ENCODE results near the gene PBX1. TPM values are rescaled to one million over a fixed set of nuclear protein-coding genes. Genes with fewer than 3 reads are reported as not detected.

Gene PBX1
- polyA plus RNA-seq, 4 donors = 149 to 186 (median 166) TPM

DNA sequence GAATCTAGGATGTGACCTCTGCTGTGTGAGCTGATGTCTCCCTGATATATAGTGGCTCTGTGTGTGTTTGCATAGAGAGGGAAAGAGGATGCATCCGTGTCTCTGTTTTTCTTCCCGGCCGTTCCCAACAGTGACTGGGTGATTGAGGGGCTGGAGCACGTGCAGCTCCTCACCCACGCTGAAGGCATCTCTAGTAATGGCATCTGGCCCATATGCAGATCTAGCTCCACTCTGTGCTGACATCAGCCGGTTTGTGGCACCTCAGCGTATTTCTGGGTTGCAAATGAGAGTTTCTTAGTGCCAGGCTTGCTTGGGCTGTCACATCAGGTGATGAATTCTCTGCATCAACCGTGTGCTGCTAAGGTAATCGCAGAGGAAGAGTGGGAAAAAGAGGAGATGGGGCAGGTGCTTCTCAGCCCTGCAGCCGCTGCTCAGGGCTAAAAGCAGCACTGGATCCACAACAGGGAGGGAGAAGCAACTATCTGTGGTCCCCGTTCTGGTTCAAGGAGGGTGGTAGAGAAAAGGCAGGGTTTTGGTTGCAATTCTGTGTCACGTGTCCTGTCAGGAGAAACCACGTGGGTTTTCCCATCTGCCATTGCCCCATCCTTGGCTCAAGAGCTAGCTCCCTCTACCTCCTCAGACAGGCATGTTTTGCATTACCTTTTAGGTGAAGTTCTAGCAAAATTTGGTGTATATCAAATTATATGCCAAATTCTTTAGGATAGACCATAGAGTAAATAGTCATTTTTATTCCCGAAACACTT, 282.9 kb downstream of the PBX1 start:
- no peak for DNase-seq (ENCODE audit: low read depth in 4 of 4, low spot score in 3 of 4)

DNA sequence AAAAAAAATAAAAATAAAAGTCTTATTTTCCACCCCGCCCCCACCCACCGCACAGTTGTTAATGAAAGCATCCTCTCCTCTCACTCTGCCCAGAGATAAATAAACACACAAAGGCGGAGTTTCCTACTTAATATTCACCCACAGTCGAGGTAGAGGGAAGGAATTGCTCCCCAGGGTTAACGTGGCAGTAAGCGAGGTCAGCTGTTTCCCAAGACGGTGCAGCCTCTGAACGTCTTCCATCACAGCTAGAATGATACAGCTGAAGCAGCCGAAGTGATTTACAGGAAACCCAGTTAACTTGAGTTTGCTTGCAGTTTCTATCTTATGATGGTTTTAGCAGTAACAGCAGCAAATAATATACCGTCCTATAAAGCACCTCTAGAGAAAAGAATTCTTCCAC, 283.9 kb downstream of the PBX1 start:
- DNase-seq (ENCODE audit: low read depth in 4 of 4, low spot score in 3 of 4) = no peak

DNA sequence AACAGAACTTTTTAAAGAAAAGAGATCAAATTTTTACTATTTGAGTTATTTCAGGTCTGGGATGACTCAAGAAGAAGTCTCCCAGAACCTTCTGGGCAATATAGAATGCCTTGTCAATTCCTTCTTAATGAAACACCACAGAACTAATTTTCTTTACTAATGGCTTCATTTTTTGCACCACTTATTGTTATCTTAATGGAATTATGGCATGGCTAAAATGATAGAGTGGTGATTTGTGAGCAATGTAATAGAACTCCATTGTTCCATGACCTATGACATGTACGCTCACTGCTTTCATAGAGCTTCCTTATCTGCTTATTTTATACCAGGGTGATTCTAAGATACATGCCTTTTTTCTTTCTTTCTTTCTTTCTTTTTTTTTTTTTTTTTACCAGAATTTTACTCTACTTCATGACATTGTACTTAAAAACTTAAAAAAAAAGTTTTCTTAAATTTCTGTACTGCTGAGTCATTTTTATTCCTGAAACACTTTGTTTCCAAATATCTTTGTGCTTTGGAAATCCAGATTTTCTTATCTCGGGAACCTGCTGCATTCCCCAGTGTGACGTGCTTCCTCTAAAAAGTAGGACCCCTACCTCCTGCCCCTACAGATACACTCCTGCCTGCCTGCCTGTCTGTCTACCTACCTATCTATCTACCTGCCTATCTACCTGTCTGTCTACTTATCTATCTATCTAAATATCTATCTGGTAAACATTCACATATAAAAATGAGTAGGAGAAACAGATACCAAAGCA, 284.9 kb downstream of the PBX1 start:
- no peak for DNase-seq (ENCODE audit: low read depth in 4 of 4, low spot score in 3 of 4)

DNA sequence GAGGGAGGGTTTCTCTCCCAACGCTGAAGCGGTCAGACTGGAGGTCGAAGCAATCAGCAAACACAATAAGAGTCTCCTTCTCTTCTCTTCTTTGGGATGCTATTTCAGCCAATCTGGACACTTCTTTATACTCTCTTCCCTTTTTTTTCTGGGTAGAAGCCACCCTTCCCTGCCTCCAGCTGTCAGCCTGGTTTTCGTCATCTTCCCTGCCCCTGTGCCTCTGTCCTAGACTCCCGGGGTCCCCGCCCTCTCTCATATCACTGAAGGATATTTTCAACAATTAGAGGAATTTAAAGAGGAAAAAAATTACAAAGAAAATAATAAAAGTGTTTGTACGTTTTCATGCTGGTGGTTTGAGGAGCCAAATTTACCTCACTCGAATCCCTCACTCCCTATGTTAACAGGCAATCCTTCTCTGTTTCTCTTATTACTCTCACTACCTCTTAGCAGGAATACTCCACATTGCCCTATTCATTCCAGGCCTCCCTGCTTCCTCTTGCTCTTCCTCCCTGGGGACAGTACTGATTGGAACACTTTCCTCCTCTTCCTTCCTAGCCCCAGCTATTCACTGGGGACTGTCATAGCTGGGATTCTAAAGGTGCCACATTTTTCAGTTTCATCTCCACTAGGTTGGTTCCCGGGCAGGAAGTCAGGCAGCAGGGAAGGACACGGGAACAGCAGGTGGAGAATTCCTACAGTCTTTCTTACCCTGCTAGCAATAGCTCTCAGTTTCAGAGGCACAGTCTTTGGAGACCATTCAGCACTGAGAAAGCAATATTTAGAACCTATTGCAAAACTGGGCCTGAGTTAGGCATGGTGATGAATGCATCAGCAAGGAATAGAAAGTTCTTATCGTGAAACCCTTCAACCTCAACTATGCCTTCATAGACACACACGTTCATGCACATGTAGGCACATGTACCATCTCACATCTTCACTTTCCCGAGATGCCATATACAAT, 288.0 kb downstream of the PBX1 start:
- DNase-seq (ENCODE audit: low read depth in 4 of 4, low spot score in 3 of 4) = no peak

DNA sequence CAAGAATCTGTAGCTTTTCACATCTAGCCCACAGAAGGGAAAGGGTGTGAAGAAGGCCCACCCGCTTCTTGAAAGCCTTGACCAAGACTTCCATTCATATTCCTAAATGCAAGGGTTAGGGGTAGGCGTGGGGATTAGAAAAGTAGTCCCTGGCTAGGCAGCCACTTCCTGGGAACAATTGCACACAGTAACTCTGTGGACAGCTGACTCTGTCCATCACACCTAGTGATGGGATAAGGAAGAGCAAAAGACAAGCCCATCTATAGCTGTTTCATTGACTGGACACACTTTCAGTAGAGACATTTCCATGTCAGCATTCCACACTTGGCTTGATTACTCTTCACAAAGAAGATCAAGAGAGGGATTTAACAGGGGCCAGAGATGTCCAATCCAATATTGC, 294.2 kb downstream of the PBX1 start:
- no peak for DNase-seq (ENCODE audit: low read depth in 4 of 4, low spot score in 3 of 4)

DNA sequence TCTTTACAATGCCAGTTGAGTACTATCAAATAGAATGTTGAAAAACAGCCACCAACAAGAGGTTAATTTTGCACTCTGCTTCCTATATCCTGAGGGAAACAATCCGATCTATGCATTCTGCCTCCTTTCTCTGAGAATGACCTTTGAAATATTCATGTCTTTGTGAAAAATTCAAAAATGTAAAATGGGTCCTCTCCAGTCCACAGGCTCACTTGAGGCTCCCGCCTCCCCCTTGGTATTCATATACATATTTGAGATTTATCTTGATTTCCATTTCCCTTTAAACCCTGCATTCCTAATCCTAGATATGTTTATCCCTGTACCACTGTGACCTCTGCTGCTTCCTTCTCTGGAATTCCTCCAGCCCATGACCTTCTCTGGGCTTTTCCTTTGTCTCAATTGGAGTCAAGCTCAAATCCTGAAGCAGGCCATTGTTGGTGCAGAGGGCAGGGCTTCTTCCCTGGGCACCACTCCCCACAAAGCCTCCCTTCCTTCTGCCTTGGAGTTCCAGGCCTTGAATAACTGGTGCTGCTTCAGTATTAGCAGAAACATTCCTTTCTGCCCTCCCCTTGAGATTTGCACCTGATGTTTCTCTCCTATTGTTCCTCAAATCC, 296.8 kb downstream of the PBX1 start:
- DNase-seq (ENCODE audit: low read depth in 4 of 4, low spot score in 3 of 4) = no peak

DNA sequence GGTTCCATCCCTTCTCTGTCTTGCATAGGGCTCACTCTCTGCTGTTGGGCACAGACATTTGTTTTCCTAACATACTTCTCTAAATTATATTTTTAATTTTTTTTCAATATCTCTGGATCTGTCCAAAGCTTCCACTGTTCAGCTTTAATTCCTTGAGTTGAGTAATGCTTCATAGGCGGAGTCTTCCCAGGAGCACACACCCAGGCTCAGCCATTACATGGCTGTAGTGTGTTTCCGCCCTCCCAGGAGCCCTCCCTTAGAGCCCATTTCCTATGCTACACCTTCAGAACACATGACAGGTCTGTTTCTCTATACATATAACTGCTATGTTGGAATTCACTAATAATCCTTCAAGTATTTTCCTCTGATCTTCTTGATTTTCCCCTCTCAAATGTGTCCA, 297.4 kb downstream of the PBX1 start:
- DNase-seq (ENCODE audit: low read depth in 4 of 4, low spot score in 3 of 4) = no peak

DNA sequence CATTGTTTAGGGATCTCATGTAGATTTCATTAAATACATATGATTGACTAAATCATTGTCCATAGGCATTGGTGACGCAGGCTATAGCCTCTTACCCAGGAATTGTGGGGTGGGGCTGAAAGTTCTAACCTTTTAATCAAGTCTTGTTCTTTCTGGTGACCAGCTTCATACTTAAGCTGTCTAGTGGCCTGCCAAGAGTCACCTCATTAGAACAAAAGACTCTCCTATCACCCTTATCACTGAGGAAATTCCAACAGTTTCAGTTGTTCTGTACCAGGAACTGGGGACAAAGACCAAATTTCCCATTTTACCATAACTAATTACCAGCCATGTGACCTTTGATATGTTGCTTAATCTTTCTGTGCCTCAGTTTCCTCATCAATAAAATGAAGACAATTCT, 298.5 kb downstream of the PBX1 start:
- no peak for DNase-seq (ENCODE audit: low read depth in 4 of 4, low spot score in 3 of 4)

DNA sequence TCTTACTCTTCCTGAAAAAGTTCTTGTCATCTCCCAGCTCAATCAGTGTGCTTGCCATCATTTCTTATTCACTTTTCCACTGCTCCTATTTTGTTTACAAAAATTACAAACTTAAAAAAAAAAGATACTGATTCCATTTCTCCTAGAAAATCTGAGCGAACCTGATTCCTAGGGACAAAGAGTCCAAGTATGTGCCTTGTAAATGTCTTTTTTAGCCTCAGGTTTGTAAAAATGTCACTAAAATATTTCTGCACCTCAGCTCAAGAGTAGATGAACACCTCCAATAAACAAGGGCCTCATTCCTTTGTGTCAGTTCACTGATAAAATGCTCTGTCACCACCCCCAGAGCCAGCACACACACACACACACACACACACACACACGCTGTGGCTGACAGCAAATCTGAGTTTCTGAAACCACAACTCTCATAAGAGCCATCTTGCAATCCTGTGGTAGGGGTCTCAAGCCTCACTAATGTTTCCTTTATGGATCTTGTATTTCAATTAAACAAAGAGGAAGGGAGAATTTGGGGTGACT, 299.2 kb downstream of the PBX1 start:
- DNase-seq (ENCODE audit: low read depth in 4 of 4, low spot score in 3 of 4) = no peak

DNA sequence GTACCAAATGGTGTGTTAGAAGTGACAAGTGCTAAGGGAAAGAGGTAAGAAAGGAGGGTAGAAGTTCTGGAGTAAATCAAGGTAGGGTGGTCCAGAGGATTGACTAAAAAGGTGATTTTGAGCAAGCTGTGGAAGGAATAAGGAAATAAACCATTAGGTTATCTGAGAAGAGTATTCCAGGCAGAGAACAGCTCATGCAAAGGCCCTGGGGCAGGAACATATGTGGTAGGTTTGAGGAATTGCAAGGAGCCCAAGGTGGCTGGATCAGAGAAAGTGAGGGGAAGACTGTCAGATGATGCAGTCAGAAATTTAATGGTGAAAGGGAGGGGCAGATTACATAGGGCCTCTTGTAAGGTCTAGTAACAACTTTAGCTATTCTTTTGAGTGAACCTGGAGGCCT, 302.6 kb downstream of the PBX1 start:
- no peak for DNase-seq (ENCODE audit: low read depth in 4 of 4, low spot score in 3 of 4)

DNA sequence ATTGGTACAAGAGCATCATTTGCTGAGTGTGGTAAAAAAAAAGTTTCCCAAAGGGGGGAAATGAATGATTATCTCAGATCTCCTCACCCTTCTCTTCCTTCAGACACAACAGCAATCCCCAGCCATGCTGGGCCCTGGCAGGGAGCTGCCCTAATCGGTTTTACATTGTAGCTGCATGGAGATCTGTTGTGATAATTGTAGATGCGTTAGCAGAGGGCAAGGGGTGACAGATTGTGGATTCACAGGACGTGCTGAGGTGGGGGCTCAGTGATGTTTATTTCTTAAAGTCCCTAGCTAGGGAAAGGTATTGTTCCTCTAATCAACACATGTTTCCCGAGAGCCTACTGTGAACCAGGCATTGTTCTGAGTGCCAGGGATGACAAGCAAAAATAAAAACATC, 304.1 kb downstream of the PBX1 start:
- no peak for DNase-seq (ENCODE audit: low read depth in 4 of 4, low spot score in 3 of 4)

DNA sequence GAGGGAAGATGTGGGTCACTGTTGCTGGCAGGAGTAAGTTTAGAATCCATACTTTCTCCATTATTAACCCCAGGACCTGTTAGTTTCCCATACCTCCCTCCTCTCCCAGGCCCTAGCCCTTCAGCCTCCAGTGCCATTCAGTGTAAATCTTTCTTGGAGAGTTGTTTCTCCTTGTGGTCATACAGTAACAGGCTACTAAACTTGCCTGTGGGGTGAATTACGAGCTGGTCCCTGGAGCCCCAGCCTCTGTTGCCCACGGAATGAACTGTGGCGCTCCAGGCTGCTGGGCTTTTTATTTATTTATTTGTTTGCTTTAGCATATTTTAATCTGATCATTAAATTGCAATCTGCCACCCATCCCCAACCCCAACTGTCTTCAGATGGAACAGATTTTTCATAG, 305.2 kb downstream of the PBX1 start:
- no peak for DNase-seq (ENCODE audit: low read depth in 4 of 4, low spot score in 3 of 4)

DNA sequence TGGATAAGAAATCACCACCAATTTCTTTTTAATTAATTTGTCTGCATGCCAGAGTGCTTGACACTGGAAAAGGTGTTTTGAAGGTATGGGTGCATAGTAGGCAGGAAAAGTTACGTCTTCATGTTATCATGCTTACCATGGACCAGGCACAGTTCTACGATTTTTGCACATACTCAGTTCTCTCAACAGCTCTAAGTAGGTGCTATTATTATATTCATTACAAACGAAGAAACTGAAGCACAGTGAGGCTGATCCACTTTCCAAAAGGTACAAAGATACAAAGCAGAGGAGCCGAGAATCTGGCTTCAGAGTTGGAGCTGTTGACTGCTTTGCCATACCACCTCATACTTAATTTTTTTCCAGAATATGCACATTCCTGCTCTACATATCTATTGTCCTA, 306.4 kb downstream of the PBX1 start:
- no peak for DNase-seq (ENCODE audit: low read depth in 4 of 4, low spot score in 3 of 4)

DNA sequence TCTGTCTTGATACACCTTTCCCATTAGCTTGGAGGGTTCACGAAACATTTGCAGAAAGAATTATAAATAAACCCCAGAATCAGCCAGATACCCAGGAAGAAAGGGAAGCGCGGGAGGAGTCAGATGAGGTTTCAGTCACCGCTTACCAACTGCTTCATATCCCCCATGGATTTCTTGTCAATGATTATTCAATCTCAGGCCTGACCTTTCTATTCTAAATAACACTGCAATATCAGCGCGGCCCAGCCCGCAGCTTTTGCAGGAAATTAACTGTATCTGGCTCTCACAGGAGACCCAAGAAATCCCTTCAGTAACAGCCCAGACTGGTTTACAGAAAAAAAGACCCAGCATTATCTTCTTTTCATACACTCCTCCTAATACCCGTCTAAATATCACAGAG, 308.6 kb downstream of the PBX1 start:
- DNase-seq (ENCODE audit: low read depth in 4 of 4, low spot score in 3 of 4) = no peak

DNA sequence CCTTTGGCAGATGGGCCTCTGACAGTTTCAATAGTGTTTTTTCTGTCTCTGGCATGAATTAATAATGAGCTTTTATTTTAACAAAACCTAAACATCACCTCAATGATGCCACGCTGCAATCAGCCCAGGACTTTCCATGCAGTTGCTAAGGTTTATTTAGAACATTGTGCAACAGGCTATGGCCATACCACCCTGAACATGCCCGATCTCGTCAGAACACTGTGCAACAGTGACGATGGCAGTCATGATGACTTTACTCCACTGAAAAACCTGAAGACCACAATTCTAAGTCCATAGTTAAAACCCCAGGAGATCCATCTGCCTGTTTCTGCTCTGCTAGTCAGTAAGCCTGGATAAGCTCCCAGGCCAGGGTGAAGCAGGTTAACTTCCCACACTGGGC, 310.0 kb downstream of the PBX1 start:
- no peak for DNase-seq (ENCODE audit: low read depth in 4 of 4, low spot score in 3 of 4)

DNA sequence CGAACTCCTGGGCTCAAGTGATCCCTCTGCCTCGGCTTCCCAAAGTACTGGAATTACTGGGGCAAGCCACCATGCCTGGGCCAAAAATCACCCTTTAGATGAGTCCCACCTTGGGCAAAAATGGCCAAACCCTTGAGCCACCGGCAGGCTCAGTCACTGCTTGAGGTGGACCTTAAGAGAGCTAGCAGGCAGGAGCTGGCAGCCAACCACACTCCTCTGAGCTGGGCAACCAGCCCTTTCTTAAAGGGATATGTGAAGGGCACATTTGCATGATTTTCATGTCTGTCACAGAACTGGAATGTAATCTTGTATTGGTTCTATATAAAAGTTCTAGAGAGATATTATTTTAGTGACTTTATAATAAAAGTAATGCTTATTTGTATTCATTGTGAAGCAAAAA, 316.5 kb downstream of the PBX1 start:
- DNase-seq (ENCODE audit: low read depth in 4 of 4, low spot score in 3 of 4) = no peak

DNA sequence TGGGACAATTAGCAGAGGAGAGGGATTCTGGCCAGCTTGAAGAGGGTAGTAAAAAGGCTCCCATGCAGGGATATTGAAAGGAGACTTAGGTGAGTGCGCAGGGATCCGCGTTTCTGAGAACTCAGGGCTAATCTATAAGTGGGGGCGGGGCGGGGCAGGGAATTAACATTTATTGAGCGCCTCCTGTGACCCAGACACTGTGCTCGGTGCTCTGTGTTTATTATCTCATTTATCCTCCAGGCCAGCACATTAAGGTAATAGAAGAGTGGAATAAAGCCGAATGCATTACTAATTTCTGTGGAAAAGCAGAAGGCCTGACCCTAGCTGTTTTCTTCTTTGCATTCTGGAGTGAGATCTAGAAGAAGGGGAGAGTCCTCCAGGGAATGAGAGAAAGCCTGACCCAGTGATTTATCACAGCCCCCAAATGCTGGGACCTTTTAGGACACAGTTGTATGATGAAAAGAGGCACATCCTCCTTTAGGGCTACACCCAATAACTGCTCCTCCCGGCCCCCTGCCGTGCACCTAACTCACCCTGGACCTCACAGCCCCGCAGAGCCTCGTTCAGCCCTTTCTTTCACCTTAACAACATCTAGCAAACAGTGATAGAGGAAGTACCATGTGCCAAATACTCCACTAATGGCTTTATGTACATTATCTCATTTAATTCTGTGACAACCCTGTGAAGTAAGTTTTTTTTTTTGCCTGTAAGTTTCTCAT, 317.6 kb downstream of the PBX1 start:
- DNase-seq (ENCODE audit: low read depth in 4 of 4, low spot score in 3 of 4) = no peak

DNA sequence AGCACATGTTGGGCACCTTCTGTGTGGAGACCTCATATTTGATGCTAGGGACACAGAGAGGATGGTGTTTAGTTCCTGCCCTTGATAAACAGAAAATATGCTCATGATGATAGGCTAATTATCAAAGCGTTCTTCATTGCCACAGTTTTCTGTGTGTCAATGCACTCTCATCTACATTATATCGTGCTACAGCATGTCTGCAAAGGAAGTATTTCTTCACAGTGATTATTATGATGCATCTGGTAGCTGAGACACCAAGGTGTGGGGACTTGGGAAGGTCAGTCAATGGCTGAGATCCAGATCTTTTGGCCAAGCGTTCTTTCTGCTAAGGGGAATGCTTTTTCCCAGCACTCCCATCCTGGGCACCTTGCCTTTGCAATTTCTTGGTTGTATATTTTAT, 321.2 kb downstream of the PBX1 start:
- DNase-seq (ENCODE audit: low read depth in 4 of 4, low spot score in 3 of 4) = no peak

DNA sequence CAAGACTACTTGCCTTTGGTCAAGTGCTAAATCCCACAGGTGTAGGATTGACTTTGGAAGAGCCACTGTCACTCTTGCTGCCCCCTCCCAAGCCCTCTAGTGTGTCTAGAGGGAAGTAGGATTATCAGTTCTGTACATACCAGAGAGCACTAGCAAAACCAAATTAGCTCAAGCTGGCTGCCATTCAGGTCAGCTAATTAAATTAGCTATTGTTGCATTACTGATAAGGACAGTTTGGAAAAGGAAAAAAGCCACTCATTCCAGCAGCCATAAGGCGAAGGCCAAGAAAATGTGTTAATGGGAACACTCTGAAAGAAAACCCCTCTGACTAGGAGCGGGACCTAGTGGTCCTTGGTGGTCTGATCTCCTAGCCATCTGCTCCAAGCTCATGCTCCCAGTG, 321.7 kb downstream of the PBX1 start:
- no peak for DNase-seq (ENCODE audit: low read depth in 4 of 4, low spot score in 3 of 4)

DNA sequence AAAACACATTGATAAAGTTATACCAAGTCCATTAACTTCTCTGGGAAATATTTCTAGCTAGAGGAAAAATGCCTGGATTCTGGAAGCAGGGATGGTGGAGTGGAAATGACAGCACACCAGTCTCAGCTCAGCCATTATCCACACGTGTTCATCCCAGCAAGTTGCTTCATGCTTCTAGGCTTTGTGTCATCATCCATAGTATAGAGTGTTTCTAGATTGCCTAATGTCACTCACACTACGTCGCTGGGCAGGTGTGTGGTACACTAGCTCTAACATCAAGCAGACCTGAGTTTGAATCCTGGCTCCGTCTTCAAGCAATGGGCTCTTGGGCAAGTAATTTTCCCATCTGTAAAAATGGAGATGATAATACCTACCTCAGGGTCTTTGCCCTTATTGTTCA, 326.3 kb downstream of the PBX1 start:
- no peak for DNase-seq (ENCODE audit: low read depth in 4 of 4, low spot score in 3 of 4)

Data from right renal pelvis (tissue), 4 donors.